GM23338 (cell line): Measurements from ENCODE around the gene TERT.

Source experiments
- CTCF ChIP-seq, 2 experiments: fragments of 200-600 bp in 1 of 2; sonication (generic) in 1 of 2; conservative IDR thresholded peaks; 2 replicates each; pipeline versions ENCODE4 v1.5.1 to v1.6.1; 2016 to 2017; ENCODE audit warnings: antibody characterized with exemption in 2 of 2, low read depth in 2 of 2, mild to moderate bottlenecking in 2 of 2, moderate library complexity in 1 of 2
- POLR2AphosphoS5 ChIP-seq: IDR thresholded peaks from 2 replicates; pipeline ENCODE4 v1.6.1; 2016; ENCODE audit warnings: antibody characterized with exemption, low read depth
- REST ChIP-seq: IDR thresholded peaks from one replicate; pipeline ENCODE4 v1.6.1; 2018; ENCODE audit warnings: antibody characterized with exemption; ENCODE audit not compliant: unreplicated experiment

GRCh38 chr5:1337489-1338195 is 42.8 kb upstream of the TERT start:
- TF ChIP-seq POLR2AphosphoS5 (no peak), CTCF (conservative IDR thresholded peaks at IDR 0.05; ENCODE audit: low read depth in 2 of 2) (no peak), REST (no peak)
